ENCODE results near the gene C11orf86.

DNA sequence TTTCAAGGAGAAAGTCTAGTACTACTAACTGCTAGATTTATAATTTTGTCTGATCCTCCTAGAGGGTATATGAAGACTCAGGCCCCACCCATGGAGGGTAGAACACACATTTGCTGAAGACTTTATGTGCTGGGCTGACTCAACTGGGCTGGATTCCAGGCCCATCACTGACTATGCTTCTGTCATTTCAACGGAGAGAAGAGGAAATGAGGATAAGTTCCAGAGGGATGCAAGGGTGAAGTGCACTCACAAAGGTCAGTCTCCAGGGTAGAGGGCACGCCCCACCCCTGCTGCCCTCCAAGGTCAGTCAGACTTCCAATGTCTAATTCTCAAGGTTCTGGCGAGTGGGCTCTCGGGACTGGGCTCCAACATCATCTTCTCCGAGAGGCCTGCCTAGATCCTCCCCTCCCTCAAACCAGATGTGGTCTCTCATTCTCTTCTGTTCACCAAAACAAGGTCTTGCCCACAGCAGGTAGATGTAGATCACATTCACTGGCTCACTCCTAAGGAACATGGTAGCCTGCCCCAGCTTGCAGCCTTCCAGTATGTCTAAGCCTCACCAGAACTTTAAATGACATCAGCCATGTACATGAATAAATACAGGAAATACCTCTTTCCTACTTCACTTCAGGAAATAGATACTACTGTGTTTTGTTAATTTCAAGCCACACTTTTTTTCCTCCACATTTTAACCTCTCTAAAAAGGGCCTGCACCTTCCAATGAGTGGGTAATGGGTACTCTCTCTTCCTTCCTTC, 7.3 kb upstream of the C11orf86 start:
- TF ChIP-seq TAF1 (IDR thresholded peaks at IDR 0.05; ENCODE audit: low read depth, low read length), result no peak
- TF ChIP-seq POLR2AphosphoS5 (IDR thresholded peaks at IDR 0.05; ENCODE audit: low read depth, low read length), result no peak
- no peak for TF ChIP-seq POLR2A (IDR thresholded peaks at IDR 0.05; ENCODE audit: low read depth, low read length)
- no peak for TF ChIP-seq POU2F2 (IDR thresholded peaks at IDR 0.05; ENCODE audit: low read depth, low read length)
- TF ChIP-seq PAX5 (IDR thresholded peaks at IDR 0.05; ENCODE audit: insufficient read depth, low read length, severe bottlenecking), result no peak

All from GM12891 (cell line).